ENCODE data around the gene PIGT. TPM values are rescaled to one million over a fixed set of nuclear protein-coding genes. Genes with fewer than 3 reads are reported as not detected.

The PIGT gene
- total and polyA plus RNA-seq, 2 experiments from 2014 or later = 48.4 to 63.1 TPM

- TF ChIP-seq ZNF462 (CRISPR knock-in tag; IDR thresholded peaks at IDR 0.05) (no peak), CREB1 (CRISPR knock-in tag; IDR thresholded peaks at IDR 0.05; ENCODE audit: low read depth) (no peak), ZNF114 (CRISPR knock-in tag; IDR thresholded peaks at IDR 0.05) (no peak)
Observed at GRCh38 chr20:45433976-45434375, 18.0 kb downstream of the PIGT start (continued).

- peak; percentile 91 for DNase-seq (ENCODE audit: low spot score)
- TF ChIP-seq EZH2 (IDR thresholded peaks at IDR 0.05; ENCODE audit: low read depth, unreplicated experiment) (no peak), CTCF (conservative IDR thresholded peaks at IDR 0.05; ENCODE audit: low read depth in 2 of 2) (peak; percentile 85 to 94), POLR2AphosphoS5 (IDR thresholded peaks at IDR 0.05; ENCODE audit: low read depth) (0 out of 2 replicates have a peak, but pooled peaks have one; percentile 40)
- H3K4me2 ChIP-seq = peak overlapping the region; percentile 77
- no peak overlapping the region for H3K27ac ChIP-seq (ENCODE audit: low read depth)
- Mint-ChIP-seq H3K4me3 (peak overlapping the region; percentile 82), H3K4me1 (peaks cover 10% of the 10 kb centered on the region; the same call in 2 of the 3 replicates), H3K36me3 (ENCODE audit: low read depth) (peaks cover 6% of the 10 kb centered on the region; the same call in 2 of the 3 replicates), H3K27me3 (ENCODE audit: insufficient read depth, low read depth, poor library complexity) (peaks cover 4% of the 10 kb centered on the region), H3K9me3 (no peaks in the 10 kb centered on the region), H3K27ac (no peak overlapping the region)
- peak overlapping the region; percentile 58 for H3K4me3 ChIP-seq
- ATAC-seq = peak; percentile 97
- H3K79me2 ChIP-seq (replicated peaks; ENCODE audit: insufficient read depth) = no peaks in the 10 kb centered on the region
- 0 out of 2 replicates have a peak, but pooled peaks cover 2% of the 10 kb centered on the region for H3F3A ChIP-seq (replicated peaks; ENCODE audit: low read depth)
- H4K20me1 ChIP-seq (replicated peaks; ENCODE audit: insufficient read depth) = no peaks in the 10 kb centered on the region
- H3K27me3 ChIP-seq (ENCODE audit: insufficient read depth) = no peaks in the 10 kb centered on the region
- peak overlapping the region; percentile 82 for H2AFZ ChIP-seq
- no peaks in the 10 kb centered on the region for H3K36me3 ChIP-seq (ENCODE audit: insufficient read depth)
- H3K9me2 ChIP-seq (ENCODE audit: insufficient read depth) = peaks cover 7% of the 10 kb centered on the region; the same call in 1 of the 2 replicates
- peaks cover 8% of the 10 kb centered on the region; the same call in 1 of the 2 replicates for H3K4me1 ChIP-seq (ENCODE audit: insufficient read depth)
Observed at GRCh38 chr20:45436732-45437485, 21.0 kb downstream of the PIGT start.

All from GM23338 (cell line).